Breast epithelium (tissue), 3 donors: ENCODE results near the gene SERPINA5.

Experiments used
- CTCF ChIP-seq, 3 donors: fragments of 450-650 bp; IDR thresholded peaks; one replicate each; pipeline ENCODE4 v1.5.1; 2016 to 2017; ENCODE audit warnings: antibody characterized with exemption in 3 of 3, mild to moderate bottlenecking in 3 of 3, moderate library complexity in 3 of 3
- POLR2A ChIP-seq: fragments of 450-650 bp; IDR thresholded peaks from one replicate; pipeline ENCODE4 v1.6.1; 2016; ENCODE audit warnings: antibody characterized with exemption, mild to moderate bottlenecking, moderate library complexity

DNA sequence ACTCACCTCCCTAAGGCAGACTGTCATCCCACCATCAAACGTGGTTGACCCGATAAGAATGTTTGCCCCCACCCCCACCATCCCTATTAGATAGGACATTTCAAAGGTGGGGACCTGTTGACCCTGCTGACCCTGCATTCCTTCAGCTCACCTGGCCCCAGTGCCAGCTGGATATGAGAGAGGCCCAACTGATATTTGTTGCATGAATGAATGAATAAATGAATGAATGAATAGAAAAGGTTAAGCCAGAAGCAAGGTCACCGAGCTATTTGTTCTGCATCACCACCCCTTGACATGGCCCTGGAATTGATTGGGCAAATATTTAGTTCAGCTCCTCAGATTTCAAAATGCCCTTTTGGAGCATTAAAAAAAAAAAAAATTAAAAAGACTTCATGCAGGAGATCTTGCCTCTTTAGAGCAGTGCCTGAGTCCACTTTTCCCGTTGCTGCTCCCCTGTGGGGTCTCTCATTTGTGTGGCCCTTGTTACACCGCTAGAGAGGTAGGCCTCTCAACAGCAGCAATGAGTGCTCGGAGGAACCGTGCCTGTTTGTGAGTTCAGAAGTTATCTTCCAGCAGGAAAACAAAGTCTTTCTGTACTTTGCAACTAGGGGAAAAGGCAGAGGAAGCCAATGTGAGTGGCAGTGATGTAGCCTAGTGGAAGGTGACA lies 8.5 kb upstream of the SERPINA5 start:
- TF ChIP-seq POLR2A: no peak
- TF ChIP-seq CTCF (IDR thresholded peaks at IDR 0.05): no peak
